ENCODE data around the gene PGM1. TPM values are rescaled to one million over a fixed set of nuclear protein-coding genes. Genes with fewer than 3 reads are reported as not detected.

Gene PGM1
- total and polyA plus RNA-seq, 2 of the 4 experiments (the other 2 are of a cell fraction) = 42.6 to 94.5 TPM

GRCh38 chr1:63674865-63675419, 81.7 kb downstream of the PGM1 start (continued):
- no peak for TF ChIP-seq ELK1 (IDR thresholded peaks at IDR 0.05; ENCODE audit: borderline replicate concordance, low read depth, low read length)
- TF ChIP-seq CHD1 (IDR thresholded peaks at IDR 0.05; ENCODE audit: low read depth, low read length) = no peak
- no peak for TF ChIP-seq USF2 (IDR thresholded peaks at IDR 0.05; ENCODE audit: low read depth, low read length)

All from IMR-90 (cell line).